Central memory CD8-positive, alpha-beta T cell (primary cell): ENCODE measurements around the gene DPYSL4.
A peak's percentile ranks its signal among the peaks of the same experiment; 100 is the strongest.
"Not testable (repeated sequence)": the region's sequence is repeated elsewhere in the genome, so short reads cannot be mapped to it uniquely, and the experiment has no call there.

Experiments
- ATAC-seq: fragments of 150-1000 bp; cut with Tn5 transposase; replicated peaks from 2 replicates; pipeline ENCODE4 v1.10.0; 2022; ENCODE audit warnings: mild to moderate bottlenecking, moderate FRiP score, moderate number of reproducible peaks; ENCODE audit not compliant: poor library complexity, severe bottlenecking; ENCODE audit errors: extremely low read depth
- DNase-seq, 2 donors: peaks; one replicate each; pipeline ENCODE4 v3.0.0; 2021; ENCODE audit warnings: low spot score in 2 of 2
- H3K27ac Mint-ChIP-seq: one replicate; pipeline ENCODE4 v1.8.0; 2022; ENCODE audit warnings: low read depth, mild to moderate bottlenecking, moderate library complexity, mixed read lengths
- H3K27me3 Mint-ChIP-seq: one replicate; pipeline ENCODE4 v1.8.0; 2022; ENCODE audit warnings: mixed read lengths
- H3K36me3 Mint-ChIP-seq: one replicate; pipeline ENCODE4 v1.8.0; 2022; ENCODE audit warnings: mild to moderate bottlenecking, moderate library complexity, mixed read lengths; ENCODE audit not compliant: insufficient read depth
- H3K4me1 Mint-ChIP-seq: one replicate; pipeline ENCODE4 v1.8.0; 2022; ENCODE audit warnings: mixed read lengths
- H3K4me3 Mint-ChIP-seq: one replicate; pipeline ENCODE4 v1.8.0; 2022; ENCODE audit warnings: mild to moderate bottlenecking, moderate library complexity, mixed read lengths
- H3K9me3 Mint-ChIP-seq: one replicate; pipeline ENCODE4 v1.8.0; 2022; ENCODE audit warnings: mixed read lengths

The DPYSL4 gene

DNA sequence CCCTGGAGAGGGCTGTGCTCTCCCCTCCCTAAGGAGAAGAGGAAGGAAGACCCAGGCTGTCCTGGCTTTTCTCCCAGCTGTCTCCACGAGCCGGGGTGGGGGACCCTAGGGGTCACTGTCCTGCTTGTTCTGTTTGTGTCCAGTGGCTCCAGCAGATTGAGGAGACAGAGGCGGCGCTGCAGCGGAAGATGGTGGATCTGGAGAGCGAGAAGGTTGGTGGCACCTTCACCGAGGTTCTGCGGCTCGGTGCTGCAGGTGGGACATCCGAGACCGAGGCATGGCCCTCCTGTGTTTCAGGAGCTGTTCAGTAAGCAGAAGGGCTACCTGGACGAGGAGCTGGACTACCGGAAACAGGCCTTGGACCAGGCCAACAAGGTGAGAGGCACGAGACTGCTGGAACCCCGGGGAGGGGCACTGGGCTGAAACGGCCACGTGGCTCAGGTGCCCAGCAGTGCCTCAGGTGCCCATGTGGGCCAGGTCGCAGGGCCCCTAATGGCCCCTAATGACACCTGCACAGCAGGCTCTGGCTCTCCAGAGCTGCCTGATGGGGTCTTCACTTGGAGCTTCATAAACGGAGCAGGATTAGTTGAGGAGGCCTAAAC, 33.0 kb upstream of the DPYSL4 start:
- no peaks in the 10 kb centered on the region for H3K4me1 Mint-ChIP-seq
- H3K4me3 Mint-ChIP-seq, result no peak overlapping the region
- no peak overlapping the region for H3K27ac Mint-ChIP-seq
- H3K27me3 Mint-ChIP-seq, result no peaks in the 10 kb centered on the region
- ATAC-seq (no peak), DNase-seq (no peak)
- peaks cover 7% of the 10 kb centered on the region for H3K36me3 Mint-ChIP-seq
- H3K9me3 Mint-ChIP-seq, result no peaks in the 10 kb centered on the region

DNA sequence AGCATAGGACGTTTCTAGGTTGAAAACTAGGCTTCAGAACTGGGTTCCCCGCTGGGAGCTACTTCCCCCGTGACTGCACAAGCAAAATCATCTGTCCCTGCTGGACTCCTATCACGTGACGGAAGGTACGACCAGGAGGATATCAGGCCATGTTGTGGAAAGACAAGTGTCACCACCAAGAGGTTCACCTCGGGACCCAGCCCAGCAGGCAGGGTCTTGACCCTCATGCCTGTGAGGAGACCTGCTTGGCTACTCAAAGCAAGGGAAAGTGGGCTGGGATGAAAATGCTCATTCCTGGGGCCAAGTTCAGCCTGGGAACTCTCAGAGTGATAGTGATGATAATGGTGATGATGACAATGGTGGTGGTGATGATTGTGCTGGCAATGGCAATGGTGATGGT, 32.3 kb upstream of the DPYSL4 start:
- DNase-seq, result no peak
- Mint-ChIP-seq H3K27ac (no peak overlapping the region), H3K36me3 (peaks cover 13% of the 10 kb centered on the region), H3K4me1 (no peaks in the 10 kb centered on the region), H3K9me3 (no peaks in the 10 kb centered on the region), H3K4me3 (no peak overlapping the region), H3K27me3 (no peaks in the 10 kb centered on the region)
- no peak for ATAC-seq

DNA sequence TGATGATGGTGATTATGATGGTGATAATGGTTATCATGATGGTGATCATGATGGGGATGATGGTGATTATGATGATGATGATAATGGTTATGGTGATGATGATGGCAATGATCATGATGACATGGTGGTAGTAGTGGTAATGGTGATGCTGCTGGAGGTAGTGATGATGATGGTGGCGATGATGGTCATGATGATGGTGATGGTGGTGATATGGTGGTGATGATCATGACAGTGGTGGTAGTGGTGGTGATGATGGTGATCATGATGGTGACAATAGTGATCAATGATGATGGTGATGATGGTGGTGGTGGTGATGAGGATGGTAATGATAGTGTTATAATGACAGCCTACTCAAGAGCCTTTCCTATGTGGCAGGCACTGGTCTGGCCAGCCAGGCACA, 31.8 kb upstream of the DPYSL4 start:
- no peak overlapping the region for H3K4me3 Mint-ChIP-seq
- peaks cover 17% of the 10 kb centered on the region for H3K36me3 Mint-ChIP-seq
- no peaks in the 10 kb centered on the region for H3K9me3 Mint-ChIP-seq
- no peaks in the 10 kb centered on the region for H3K4me1 Mint-ChIP-seq
- H3K27ac Mint-ChIP-seq, result no peak overlapping the region
- H3K27me3 Mint-ChIP-seq, result no peaks in the 10 kb centered on the region
- ATAC-seq, result no peak
- DNase-seq, result no peak

DNA sequence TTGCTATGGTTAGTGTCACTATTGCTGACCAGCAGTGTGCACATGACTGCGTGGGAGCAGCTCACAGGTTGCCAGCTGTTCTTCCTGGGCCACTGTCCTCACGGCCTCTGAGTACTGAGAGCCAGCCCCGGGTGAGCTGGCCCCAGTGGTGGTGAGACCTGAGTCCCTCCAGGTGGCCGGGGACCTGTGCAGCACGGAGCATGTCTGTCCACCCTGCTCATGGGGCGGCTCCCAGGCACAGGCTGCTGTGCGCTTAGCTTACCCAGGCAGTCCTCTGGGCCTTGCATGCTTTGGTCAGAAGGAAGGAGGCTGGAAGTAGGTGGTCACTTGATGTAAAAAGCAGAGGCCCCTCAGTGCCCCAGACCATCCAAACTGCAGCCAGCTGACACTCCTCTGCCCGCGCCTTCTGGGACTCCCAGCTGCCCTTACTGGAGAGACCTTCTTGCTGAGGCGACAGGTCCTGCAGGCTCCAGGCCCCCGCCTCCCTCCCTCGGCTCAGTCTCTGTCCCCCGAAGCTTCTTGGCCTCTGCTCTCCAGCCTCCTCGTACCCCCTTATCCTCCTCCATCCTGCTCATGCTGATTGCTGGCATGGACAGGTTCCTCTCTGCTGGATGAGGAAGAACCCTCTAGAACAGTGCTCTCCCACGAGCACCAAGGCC, 30.9 kb upstream of the DPYSL4 start:
- H3K36me3 Mint-ChIP-seq, result peaks cover 16% of the 10 kb centered on the region
- no peaks in the 10 kb centered on the region for H3K4me1 Mint-ChIP-seq
- DNase-seq, result no peak
- no peak overlapping the region for H3K4me3 Mint-ChIP-seq
- no peak overlapping the region for H3K27ac Mint-ChIP-seq
- no peak for ATAC-seq
- no peaks in the 10 kb centered on the region for H3K27me3 Mint-ChIP-seq
- no peaks in the 10 kb centered on the region for H3K9me3 Mint-ChIP-seq

DNA sequence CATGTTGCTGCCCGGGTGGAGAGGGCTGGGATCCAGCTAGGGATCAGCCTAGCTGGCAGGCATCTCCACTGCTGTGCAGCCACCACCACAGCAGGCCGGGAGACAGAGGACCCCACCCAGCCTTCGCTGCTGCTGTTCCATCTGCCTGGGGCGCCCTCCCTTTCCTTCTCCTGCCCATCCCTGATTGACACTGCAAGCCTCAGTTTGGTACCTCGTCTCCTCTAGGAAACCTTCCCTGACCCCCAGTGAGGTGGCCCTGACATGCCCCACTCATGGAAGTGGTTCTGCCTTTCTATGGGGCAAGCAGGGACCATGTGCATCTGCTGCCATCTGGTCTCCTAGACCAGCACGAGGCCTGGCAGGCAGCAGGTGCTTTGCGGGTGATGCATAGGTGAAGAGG, 30.4 kb upstream of the DPYSL4 start:
- Mint-ChIP-seq H3K9me3 (no peaks in the 10 kb centered on the region), H3K36me3 (peaks cover 17% of the 10 kb centered on the region), H3K4me1 (no peaks in the 10 kb centered on the region), H3K4me3 (no peak overlapping the region), H3K27ac (no peak overlapping the region), H3K27me3 (no peaks in the 10 kb centered on the region)
- ATAC-seq, result no peak
- DNase-seq, result no peak

DNA sequence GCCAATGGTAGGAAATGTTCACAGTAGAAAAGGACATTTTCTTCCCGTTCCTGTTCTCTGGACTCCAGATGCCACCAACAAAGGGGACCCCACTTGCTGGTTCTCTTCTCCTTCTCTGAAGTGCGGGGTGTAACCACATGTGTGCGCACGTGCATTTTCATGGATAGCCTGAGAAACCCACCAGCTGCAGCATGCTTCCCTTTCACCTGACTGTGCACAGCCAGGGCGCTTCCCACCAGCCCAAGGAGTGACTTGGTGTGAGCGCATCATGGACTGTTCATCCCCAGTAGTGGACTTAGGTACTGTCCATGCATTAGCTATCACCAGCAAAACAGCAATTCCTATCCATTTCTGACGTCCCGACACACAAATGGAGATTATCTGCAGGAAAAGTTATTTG, 29.6 kb upstream of the DPYSL4 start:
- no peak overlapping the region for H3K4me3 Mint-ChIP-seq
- no peaks in the 10 kb centered on the region for H3K27me3 Mint-ChIP-seq
- H3K27ac Mint-ChIP-seq, result no peak overlapping the region
- H3K36me3 Mint-ChIP-seq, result peaks cover 20% of the 10 kb centered on the region
- H3K4me1 Mint-ChIP-seq, result peaks cover 6% of the 10 kb centered on the region
- no peak for DNase-seq
- H3K9me3 Mint-ChIP-seq, result no peaks in the 10 kb centered on the region
- no peak for ATAC-seq

DNA sequence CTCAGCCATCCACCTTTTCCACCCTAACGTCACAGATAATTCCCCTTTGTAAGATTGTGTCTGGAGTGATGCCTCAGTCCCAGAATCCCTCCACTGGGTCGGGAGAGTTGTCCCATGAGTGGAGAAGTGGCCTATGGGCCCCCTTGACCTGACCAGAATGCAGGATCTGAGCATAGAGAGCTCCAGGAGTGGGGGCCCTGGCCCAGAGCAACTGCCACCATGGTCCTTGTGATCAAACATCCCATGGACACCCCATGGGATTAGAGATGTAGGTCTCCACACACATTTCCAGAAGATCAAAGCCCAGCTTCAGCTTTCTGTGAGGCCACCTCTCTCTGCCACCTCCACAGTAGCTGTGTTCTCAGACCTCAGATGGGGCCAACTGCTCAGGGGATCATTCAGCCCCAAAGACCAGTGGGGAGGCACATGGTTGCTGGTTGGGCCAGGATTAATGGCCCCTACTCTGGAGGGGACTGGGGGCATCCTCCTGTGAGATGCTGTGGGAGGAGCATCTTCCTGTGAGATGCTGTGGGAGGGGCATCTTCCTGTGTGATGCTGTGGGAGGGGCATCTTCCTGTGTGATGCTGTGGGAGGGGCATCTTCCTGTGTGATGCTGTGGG, 28.5 kb upstream of the DPYSL4 start:
- Mint-ChIP-seq H3K36me3 (peaks cover 22% of the 10 kb centered on the region), H3K4me1 (peaks cover 11% of the 10 kb centered on the region), H3K4me3 (no peak overlapping the region), H3K9me3 (no peaks in the 10 kb centered on the region), H3K27ac (peak overlapping the region; percentile 97), H3K27me3 (no peaks in the 10 kb centered on the region)
- DNase-seq (peak in 1 of 2 donors; percentile 40), ATAC-seq (peak; percentile 2)

DNA sequence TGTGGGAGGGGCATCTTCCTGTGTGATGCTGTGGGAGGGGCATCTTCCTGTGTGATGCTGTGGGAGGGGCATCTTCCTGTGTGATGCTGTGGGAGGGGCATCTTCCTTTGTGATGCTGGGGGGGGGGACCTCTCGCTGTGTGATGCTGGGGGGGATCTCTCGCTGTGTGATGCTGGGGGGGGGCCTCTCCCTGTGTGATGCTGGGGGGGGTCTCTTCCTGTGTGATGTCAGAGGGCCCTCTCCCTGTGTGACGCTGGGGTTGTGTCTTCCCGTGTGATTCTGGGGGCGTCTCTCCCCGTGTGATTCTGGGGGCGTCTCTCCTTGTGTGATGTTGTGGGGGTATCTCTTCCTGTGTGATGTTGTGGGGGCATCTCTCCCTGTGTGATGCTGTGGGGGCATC, 27.9 kb upstream of the DPYSL4 start:
- Mint-ChIP-seq H3K4me3 (peak overlapping the region; percentile 34), H3K27me3 (no peaks in the 10 kb centered on the region), H3K27ac (peak overlapping the region; percentile 97), H3K36me3 (peaks cover 22% of the 10 kb centered on the region), H3K4me1 (peaks cover 16% of the 10 kb centered on the region), H3K9me3 (no peaks in the 10 kb centered on the region)
- ATAC-seq, result peak; percentile 20
- no peak for DNase-seq

DNA sequence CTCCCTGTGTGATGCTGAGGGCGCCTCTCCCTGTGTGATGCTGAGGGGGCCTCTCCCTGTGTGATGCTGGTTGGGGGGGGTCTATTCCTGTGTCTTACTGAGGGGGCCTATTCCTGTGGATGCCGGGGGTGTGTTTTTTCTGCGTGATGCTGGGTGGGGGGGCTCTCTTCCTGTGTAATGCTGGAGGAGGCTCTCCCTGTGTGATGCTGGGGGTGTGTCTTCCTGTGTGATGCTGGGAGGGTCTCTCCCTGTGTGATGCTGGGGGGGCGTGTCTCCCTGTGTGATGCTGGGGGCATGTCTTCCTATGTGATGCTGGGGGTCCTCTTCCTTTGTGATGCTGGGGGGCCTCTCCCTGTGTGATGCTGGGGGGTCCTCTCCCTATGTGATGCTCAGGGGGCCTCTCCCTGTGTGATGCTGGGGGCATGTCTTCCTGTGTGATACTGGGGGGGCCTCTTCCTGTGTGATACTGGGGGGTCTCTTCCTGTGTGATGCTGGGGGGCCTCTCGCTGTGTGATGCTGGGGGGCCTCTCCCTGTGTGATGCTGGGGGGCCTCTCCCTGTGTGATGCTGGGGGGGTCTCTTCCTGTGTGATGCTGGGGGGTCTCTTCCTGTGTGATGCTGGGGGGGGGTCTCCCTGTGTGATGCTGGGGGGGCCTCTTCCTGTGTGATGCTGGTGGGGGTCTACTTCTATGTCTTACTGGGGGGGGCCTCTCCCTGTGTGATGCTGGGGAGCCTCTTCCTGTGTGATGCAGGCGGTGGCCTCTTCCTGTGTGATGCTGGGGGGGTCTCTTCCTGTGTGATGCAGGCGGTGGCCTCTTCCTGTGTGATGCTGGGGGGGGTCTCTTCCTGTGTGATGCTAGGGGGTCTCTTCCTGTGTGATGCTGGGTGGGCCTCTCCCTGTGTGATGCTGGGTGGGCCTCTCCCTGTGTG, 27.2 kb upstream of the DPYSL4 start:
- Mint-ChIP-seq H3K4me1 (peaks cover 16% of the 10 kb centered on the region), H3K36me3 (peaks cover 22% of the 10 kb centered on the region), H3K27ac (peak overlapping the region; percentile 97), H3K4me3 (peak overlapping the region; percentile 34)
- not testable (repeated sequence) for H3K9me3 Mint-ChIP-seq, H3K27me3 Mint-ChIP-seq
- DNase-seq (peak in 1 of 2 donors; percentile 43), ATAC-seq (peak; percentile 53)

DNA sequence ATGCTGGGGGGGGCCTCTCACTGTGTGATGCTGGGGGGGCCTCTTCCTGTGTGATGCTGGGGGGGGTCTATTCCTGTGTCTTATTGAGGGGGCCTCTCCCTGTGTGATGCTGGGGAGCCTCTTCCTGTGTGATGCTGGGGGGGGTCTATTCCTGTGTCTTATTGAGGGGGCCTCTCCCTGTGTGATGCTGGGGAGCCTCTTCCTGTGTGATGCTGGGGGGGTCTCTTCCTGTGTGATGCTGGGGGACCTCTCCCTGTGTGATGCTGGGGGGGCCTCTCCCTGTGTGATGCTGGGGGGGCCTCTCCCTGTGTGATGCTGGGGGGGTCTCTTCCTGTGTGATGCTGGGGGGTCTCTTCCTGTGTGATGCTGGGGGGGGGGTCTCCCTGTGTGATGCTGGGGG, 26.5 kb upstream of the DPYSL4 start:
- not testable (repeated sequence) for H3K27me3 Mint-ChIP-seq, ATAC-seq, DNase-seq, H3K4me3 Mint-ChIP-seq, H3K9me3 Mint-ChIP-seq
- Mint-ChIP-seq H3K4me1 (peaks cover 16% of the 10 kb centered on the region), H3K36me3 (peaks cover 22% of the 10 kb centered on the region), H3K27ac (peak overlapping the region; percentile 97)

DNA sequence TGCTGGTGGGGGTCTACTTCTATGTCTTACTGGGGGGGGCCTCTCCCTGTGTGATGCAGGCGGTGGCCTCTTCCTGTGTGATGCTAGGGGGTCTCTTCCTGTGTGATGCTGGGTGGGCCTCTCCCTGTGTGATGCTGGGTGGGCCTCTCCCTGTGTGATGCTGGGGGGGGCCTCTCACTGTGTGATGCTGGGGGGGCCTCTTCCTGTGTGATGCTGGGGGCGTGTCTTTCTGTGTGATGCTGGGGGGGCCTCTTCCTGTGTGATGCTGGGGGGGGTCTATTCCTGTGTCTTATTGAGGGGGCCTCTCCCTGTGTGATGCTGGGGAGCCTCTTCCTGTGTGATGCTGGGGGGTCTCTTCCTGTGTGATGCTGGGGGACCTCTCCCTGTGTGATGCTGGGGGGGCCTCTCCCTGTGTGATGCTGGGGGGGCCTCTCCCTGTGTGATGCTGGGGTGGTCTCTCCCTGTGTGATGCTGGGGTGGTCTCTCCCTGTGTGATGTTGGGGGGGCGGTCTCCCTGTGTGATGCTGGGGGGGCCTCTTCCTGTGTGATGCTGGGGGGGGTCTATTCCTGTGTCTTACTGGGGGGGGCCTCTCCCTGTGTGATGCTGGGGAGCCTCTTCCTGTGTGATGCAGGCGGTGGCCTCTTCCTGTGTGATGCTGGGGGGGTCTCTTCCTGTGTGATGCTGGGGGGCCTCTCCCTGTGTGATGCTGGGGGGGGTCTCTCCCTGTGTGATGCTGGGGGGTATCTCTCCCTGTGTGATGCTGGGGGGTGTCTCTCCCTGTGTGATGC, 25.7 kb upstream of the DPYSL4 start:
- DNase-seq, ATAC-seq, H3K9me3 Mint-ChIP-seq, H3K27me3 Mint-ChIP-seq, H3K4me3 Mint-ChIP-seq: not testable (repeated sequence)
- H3K36me3 Mint-ChIP-seq, result peaks cover 22% of the 10 kb centered on the region
- H3K4me1 Mint-ChIP-seq, result peaks cover 16% of the 10 kb centered on the region
- peak overlapping the region; percentile 98 for H3K27ac Mint-ChIP-seq

DNA sequence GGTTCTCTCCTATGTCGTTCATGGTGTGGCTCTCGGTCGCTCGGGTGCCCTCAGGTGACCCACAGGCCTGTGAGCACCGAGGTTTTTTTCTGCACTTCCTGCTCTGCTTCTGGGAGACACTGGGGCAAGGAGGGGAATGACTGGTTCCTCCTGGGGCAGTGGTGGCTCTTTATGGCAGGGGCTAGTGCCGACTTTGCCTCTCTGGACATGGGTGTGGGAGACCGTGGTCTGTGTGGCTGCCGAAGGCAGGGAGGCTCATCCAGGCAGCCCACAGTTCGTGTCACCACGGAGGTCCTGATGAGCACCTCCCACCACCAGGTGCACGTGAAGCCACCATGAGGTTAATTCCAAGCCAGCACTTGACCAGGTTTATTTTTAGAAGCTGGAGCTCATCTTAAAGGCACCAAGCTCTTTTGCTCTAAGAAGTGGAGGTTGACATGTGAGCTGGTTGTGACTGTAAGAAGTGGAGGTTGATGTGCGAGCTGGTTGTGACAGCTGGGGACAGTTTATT, 24.7 kb upstream of the DPYSL4 start:
- Mint-ChIP-seq H3K4me3 (peak overlapping the region; percentile 71), H3K9me3 (no peaks in the 10 kb centered on the region), H3K36me3 (peaks cover 22% of the 10 kb centered on the region), H3K27me3 (peaks cover 8% of the 10 kb centered on the region), H3K27ac (peak overlapping the region; percentile 98), H3K4me1 (peaks cover 16% of the 10 kb centered on the region)
- DNase-seq, result no peak
- no peak for ATAC-seq
